ENCODE measurements around the gene CCDC177.
"Not testable (repeated sequence)": the region's sequence is repeated elsewhere in the genome, so short reads cannot be mapped to it uniquely, and the experiment has no call there.

The CCDC177 gene

GRCh38 chr14:69600304-69600891 is 25.7 kb upstream of the CCDC177 start:
- DNase-seq (ENCODE audit: extremely low read depth in 1 of 2, low read depth in 1 of 2), result no peak

GRCh38 chr14:69599431-69599830 is 24.8 kb upstream of the CCDC177 start:
- DNase-seq (ENCODE audit: extremely low read depth in 1 of 2, low read depth in 1 of 2), result not testable (repeated sequence)

- DNase-seq (ENCODE audit: extremely low read depth in 1 of 2, low read depth in 1 of 2), result no peak
Measured at GRCh38 chr14:69595336-69595735, 20.7 kb upstream of the CCDC177 start.

DNA sequence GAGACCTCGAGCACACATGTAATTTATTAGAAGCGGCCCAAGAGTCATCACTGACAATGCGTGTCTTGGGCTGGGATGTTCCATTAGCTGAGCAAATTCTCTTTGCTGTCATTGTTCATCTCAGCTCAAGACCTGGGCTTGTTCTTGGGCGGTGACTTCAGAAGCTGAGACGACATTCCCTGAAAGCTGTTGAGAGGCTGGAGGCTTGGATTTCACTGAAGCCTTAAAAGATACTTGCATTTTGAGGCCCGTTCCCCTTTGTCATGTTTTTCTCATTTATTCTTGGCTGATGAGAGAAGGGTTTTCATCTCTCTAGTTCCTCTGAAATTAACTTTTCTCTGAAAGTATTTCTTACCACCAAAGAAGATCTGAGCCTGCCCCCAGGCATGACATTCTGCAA is 20.2 kb upstream of the CCDC177 start:
- no peak for DNase-seq (ENCODE audit: extremely low read depth in 1 of 2, low read depth in 1 of 2)

DNA sequence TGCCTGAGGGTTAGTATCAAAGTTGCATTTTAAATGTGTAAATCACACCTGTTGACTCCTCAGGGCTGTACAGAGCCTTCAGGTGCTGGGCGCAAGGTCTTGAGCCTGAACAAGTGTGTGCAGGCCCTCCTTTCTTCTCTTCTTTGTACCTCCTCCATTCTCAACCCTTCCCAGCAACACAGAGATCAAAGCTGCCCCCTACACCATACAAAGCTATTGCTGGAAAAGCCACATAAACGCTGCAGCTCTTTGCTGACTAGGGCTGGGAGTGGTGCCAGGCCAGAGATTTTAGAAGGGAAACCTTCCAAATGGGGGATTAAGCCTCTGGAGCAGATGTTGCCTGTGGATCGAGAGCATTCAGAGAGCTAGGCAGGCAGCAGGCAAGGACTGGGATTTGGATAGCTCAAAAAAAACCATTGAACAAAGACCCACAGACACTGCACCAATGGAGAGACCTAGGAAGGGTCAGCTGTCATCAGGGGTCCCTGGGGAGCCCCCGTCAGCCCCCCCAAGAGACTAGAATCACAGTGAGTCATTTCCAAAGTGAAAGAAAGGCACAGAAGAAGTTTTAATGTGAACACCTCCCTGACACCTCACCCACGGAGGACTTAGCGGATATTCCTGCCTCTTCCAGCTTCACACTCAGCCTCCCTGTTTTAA is 18.5 kb upstream of the CCDC177 start:
- no peak for DNase-seq (ENCODE audit: extremely low read depth in 1 of 2, low read depth in 1 of 2)

- DNase-seq (ENCODE audit: extremely low read depth in 1 of 2, low read depth in 1 of 2), result no peak
Measured at GRCh38 chr14:69591317-69591716, 16.6 kb upstream of the CCDC177 start.

GRCh38 chr14:69587389-69587788 is 12.7 kb upstream of the CCDC177 start:
- DNase-seq (ENCODE audit: extremely low read depth in 1 of 2, low read depth in 1 of 2), result no peak

DNA sequence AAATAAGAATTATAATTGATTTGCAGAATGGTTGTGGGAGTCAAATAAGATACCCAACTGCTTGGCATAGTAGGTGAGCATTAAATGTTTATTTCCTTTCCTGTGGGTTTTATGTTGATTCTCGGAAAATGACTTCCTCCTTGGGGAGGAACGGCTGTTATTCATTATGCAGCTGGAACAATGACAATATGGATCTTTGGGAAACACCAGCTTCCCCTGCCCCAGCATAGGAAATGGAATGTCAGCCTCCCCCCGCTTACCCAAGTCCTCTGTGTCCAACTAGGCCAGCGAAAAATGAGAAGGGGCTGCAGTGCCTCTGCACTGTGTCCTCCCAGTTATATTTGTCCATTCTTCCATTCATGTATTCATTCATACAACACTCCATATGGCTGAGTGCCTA is 11.7 kb upstream of the CCDC177 start:
- no peak for DNase-seq (ENCODE audit: extremely low read depth in 1 of 2, low read depth in 1 of 2)

GRCh38 chr14:69584389-69584788 is 9.7 kb upstream of the CCDC177 start:
- DNase-seq (ENCODE audit: extremely low read depth in 1 of 2, low read depth in 1 of 2), result no peak

- no peak for DNase-seq (ENCODE audit: extremely low read depth in 1 of 2, low read depth in 1 of 2)
Measured at GRCh38 chr14:69582829-69583228, 8.2 kb upstream of the CCDC177 start.

GRCh38 chr14:69582212-69582611 is 7.5 kb upstream of the CCDC177 start:
- DNase-seq (ENCODE audit: extremely low read depth in 1 of 2, low read depth in 1 of 2), result no peak

- DNase-seq (ENCODE audit: extremely low read depth in 1 of 2, low read depth in 1 of 2), result no peak
Measured at GRCh38 chr14:69581316-69581935, 6.8 kb upstream of the CCDC177 start.

DNA sequence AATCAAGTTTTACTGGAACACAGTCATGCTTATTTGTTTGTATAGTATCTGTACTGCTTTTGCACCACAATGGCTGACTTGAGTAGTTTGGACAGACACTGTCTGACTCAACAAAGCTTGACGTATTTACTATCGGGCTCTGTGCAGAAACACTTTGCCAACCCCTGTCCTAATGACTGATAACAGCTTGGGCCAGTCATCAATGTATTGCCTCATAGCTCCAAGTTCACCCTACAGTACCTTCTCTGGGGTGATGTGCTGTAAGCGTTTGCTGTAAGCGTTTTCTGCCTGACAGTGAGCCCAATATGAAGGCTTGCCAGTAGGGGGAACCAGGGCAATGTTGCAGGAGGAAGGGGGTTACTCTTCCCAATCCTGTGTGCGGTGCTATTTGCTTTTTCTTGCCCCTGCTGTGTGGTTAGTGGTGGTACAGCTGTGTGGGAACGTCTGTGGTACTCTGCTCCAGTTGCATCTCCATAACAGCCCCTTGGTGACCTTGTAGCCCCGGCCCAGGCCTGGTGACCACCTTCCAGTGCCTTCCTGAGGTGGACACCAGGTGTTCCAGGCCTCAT is 5.4 kb upstream of the CCDC177 start:
- no peak for DNase-seq (ENCODE audit: extremely low read depth in 1 of 2, low read depth in 1 of 2)

GRCh38 chr14:69579476-69579875 is 4.8 kb upstream of the CCDC177 start:
- DNase-seq (ENCODE audit: extremely low read depth in 1 of 2, low read depth in 1 of 2), result no peak

DNA sequence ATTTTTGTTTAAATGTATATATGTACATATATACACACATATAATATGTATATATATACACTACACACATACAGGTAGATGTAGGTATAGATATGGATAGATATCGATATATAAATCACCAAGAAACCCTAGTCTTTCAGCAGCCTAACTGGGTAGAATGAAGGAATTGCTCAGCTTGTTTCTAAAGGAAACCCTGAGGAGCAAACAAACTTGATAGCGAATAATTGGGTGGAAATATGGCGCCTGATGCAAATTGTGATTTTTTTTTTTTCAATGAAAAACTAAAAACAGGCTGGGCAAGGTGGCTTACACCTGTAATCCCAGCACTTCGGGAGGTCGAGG is 254 bp upstream of the CCDC177 start:
- no peak for DNase-seq (ENCODE audit: extremely low read depth in 1 of 2, low read depth in 1 of 2)

DNA sequence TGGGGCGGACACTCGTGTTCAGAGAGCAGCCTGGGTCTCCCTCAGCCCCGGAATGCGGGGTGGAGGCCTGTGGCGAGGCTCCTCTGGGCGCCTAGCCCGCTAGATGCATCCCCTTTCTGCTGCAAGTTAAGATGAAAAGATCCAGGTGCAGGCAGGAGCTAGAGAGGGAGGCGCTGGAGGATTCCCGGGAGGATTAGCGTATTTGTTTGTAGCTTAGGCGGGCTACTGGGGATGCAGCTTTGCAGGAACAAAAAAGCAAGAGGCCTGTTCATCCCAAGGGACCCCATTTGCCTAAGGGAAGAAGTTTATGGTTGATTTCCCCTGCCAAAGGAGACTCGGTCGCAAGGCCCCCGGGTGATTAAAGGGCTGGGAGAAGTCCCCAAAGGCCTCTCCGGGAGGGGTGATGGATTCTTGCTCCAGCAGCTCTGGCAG is 824 bp downstream of the CCDC177 start:
- no peak for DNase-seq (ENCODE audit: extremely low read depth in 1 of 2, low read depth in 1 of 2)

DNA sequence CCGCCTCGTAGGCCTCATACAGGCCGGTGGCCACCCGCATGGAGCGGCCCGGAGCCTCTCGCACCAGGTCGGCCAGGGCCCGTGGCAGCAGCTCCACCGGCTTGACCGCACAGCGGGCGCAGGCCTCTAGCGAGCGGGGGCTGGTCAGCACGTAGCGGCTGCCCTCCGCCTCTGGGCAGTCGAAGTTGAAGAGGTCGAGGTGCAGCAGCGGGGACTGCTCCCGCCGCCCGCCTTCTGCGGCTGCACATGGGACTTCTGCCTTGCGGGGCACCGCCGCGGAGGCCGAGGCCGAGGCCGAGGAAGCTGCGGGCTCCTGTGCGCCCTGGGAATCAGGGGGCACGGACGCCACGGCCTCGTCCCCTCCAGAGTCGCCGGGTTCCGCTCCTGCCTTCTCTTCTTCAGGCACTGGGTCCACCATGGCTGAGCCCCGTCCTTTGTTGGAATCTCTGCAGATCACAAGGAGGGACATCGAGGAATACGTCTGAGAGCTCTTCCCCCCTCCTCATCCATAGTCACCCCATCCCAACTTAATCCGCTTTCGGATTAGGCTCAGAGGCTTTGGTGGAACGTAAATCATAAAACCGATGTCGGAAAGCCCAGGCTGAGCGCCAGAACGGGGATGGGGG is 1.4 kb downstream of the CCDC177 start:
- no peak for DNase-seq (ENCODE audit: extremely low read depth in 1 of 2, low read depth in 1 of 2)

DNA sequence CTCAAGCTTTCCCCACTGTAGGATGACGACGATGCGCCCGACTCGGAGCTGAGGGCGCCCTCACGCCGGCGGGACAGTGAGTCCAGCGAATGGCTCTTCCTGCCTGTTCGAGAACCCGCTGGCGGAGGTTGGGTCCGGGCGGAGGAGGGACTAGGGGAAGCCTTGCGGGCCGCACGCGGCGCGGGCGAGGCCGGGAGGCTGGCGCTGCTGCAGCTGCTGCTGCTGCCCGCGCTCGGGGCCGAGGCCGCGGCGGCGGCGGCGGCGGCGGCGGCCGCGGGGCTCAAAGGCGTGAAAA is 1.9 kb downstream of the CCDC177 start:
- no peak for DNase-seq (ENCODE audit: extremely low read depth in 1 of 2, low read depth in 1 of 2)

DNA sequence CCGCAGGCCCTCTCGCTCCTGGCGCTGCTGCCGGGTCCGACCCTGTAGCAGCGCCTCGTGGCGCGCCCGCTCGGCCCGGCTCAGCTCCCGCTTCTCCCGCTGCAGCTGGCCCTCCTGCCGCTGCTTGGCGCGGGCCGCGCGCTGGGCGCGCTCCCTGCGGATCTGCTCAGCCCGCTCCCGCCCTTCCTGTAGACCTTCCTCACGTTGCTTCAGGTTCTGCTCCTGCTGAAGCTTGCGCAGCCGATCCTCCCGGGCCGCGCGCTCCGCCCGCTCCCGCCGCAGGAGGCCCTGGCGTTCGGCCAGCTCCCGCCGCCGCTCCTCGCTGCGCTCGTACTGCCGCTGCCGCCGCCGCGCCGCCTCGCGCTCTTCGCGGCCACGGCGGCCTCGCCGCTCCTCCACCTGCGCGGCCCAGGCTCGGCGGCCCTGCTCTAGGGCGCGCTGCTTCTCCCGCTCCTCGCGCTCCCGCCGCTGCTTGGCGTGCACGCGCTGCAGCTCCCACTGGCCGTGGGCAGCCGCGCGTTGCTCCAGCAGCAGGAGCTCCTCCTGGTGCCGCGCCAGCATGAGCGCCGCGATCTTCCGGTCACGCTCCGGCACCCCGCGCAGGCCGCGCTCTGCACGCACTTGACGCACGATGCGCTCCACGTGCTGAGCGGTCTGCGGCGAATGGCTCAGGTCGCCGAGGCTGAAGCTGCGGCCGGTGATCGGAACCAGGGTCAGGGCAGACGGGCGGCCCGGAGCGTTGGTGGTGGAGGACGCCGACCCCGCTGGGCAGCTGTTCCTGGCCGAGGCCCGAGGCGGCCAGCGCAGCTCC is 2.4 kb downstream of the CCDC177 start:
- DNase-seq (ENCODE audit: extremely low read depth in 1 of 2, low read depth in 1 of 2), result no peak

GRCh38 chr14:69571449-69572029 is 3.1 kb downstream of the CCDC177 start:
- no peak for DNase-seq (ENCODE audit: extremely low read depth in 1 of 2, low read depth in 1 of 2)

DNA sequence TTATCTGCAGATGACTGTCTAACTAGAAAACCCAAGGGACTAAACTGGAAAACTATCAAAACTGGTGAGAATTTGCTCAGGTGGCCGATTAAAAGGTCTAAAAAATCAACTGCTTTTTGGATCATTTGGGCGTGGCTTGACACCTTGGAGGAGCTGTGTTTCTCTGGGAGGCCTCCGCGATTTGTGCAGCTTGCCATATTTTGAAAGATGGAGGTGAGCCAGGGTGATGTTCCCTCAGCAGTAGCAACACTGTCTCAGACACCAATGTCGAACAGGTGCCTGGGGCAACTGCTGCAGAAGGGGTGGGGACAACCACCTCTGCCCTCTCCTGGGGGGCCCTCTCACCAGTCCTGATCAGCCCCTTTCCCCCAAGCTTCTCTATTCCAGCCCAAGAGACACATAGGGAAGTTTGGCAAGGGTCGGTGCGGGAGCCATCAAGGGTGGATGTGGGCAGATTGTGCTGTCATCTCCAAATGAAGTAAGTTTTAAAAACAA is 3.8 kb downstream of the CCDC177 start:
- no peak for DNase-seq (ENCODE audit: extremely low read depth in 1 of 2, low read depth in 1 of 2)
